HCT116 (cell line): ENCODE measurements around the gene ACSS1. TPM values are rescaled to one million over a fixed set of nuclear protein-coding genes. Genes with fewer than 3 reads are reported as not detected.

Experiments used
- ATAC-seq: fragments of 200-7000 bp; cut with Tn5 transposase; 2 replicates; pipeline ENCODE4 v1.9.1; 2020; ENCODE audit warnings: mild to moderate bottlenecking, moderate library complexity
- BruUV-seq: library from RNA; stranded (reverse); fragments of 400-500 nt; replicated peaks from 2 replicates; lab custom pipeline; 2021; lab: Mats Ljungman, UMichigan
- CTCF ChIA-PET: fragments of 300-600 bp; sonication (Branson Sonifier 250); formaldehyde crosslinking; loops from one replicate; lab custom pipeline; 2021; ENCODE audit warnings: antibody characterized with exemption; lab: Charles Lee
- POLR2A ChIA-PET: fragments of 300-600, 350-600 bp; sonication (Branson Sonifier 250); formaldehyde crosslinking; loops from one replicate; lab custom pipeline; 2021; ENCODE audit warnings: antibody characterized with exemption; lab: Charles Lee
- RAD21 ChIA-PET, 2 experiments: fragments of 300-600 bp; sonication (Branson Sonifier 250); formaldehyde crosslinking; loops; one replicate each; lab custom pipeline; 2023; ENCODE audit warnings: low total read pairs in 2 of 2; ENCODE audit not compliant: uncharacterized antibody in 2 of 2, unreplicated experiment in 2 of 2, low non-redundant PET in 1 of 2; lab: Charles Lee
- DNase-seq: peaks from one replicate; pipeline ENCODE4 v3.0.0-alpha.2; 2010; ENCODE audit warnings: low read depth, low spot score
- H2AFZ ChIP-seq: fragments of 200-600 bp; shearing (Covaris generic), sonication (generic); 2 replicates; pipeline ENCODE4 v1.6.1; 2017; ENCODE audit warnings: low read depth, mixed run types, mixed read lengths, antibody characterized with exemption, low read length; ENCODE audit not compliant: poor library complexity, severe bottlenecking
- H3K27ac ChIP-seq: 2 replicates; pipeline ENCODE4 v1.5.1; 2012; ENCODE audit warnings: low read depth, low read length
- H3K27me3 ChIP-seq: fragments of 200-600 bp; sonication (generic); 2 replicates; pipeline ENCODE4 v1.6.1; 2016; ENCODE audit warnings: mixed run types, low read length, mixed read lengths; ENCODE audit not compliant: insufficient read depth
- H3K36me3 ChIP-seq, 2 experiments: fragments of 200-500 bp in 1 of 2; fragments of 200-600 bp in 1 of 2; sonication (Bioruptor generic) in 1 of 2; sonication (generic) in 1 of 2; 2 replicates each; pipeline versions ENCODE4 v1.5.1 to v1.6.1; 2014 to 2016; ENCODE audit warnings: low read length in 2 of 2, inconsistent platforms in 1 of 2, mixed read lengths in 1 of 2, mixed run types in 1 of 2; ENCODE audit not compliant: insufficient read depth in 2 of 2, control insufficient read depth in 1 of 2
- H3K4me1 ChIP-seq, 2 experiments: fragments of 200-600 bp in 1 of 2; sonication (generic) in 1 of 2; 2 replicates each; pipeline versions ENCODE4 v1.5.1 to v1.6.1; 2012 to 2017; ENCODE audit warnings: low read length in 2 of 2, inconsistent platforms in 1 of 2, mild to moderate bottlenecking in 1 of 2, mixed read lengths in 1 of 2, mixed run types in 1 of 2, moderate library complexity in 1 of 2; ENCODE audit not compliant: insufficient read depth in 2 of 2, control insufficient read depth in 1 of 2
- H3K4me2 ChIP-seq: fragments of 200-600 bp; sonication (generic); 2 replicates; pipeline ENCODE4 v1.6.1; 2017; ENCODE audit warnings: mixed run types, low read length, mixed read lengths
- H3K4me3 ChIP-seq, 2 experiments: fragments of 200-600 bp in 1 of 2; sonication (generic) in 1 of 2; replicated peaks in 1 of 2; 2 replicates each; pipeline ENCODE4 v1.5.1; 2011 to 2016; ENCODE audit warnings: low read length in 2 of 2, control low read depth in 1 of 2, low read depth in 1 of 2, mild to moderate bottlenecking in 1 of 2, mixed read lengths in 1 of 2, mixed run types in 1 of 2
- H3K79me2 ChIP-seq: fragments of 200-600 bp; sonication (generic); 2 replicates; pipeline ENCODE4 v1.6.1; 2017; ENCODE audit warnings: mild to moderate bottlenecking, mixed run types, low read length, moderate library complexity, mixed read lengths; ENCODE audit not compliant: insufficient read depth
- H3K9ac ChIP-seq: fragments of 200-600 bp; sonication (generic); 2 replicates; pipeline ENCODE4 v1.6.1; 2016; ENCODE audit warnings: low read length, mixed read lengths
- H3K9me2 ChIP-seq: fragments of 200-600 bp; sonication (generic), shearing (Covaris generic); 2 replicates; pipeline ENCODE4 v1.6.1; 2017; ENCODE audit warnings: mixed run types, mild to moderate bottlenecking, moderate library complexity; ENCODE audit not compliant: insufficient read depth
- H3K9me3 ChIP-seq, 2 experiments: fragments of 200-500 bp in 1 of 2; fragments of 200-600 bp in 1 of 2; sonication (Bioruptor generic) in 1 of 2; sonication (generic) in 1 of 2; 2 replicates each; pipeline ENCODE4 v1.6.1; 2014 to 2017; ENCODE audit warnings: low read length in 2 of 2, mixed read lengths in 2 of 2, inconsistent platforms in 1 of 2, low read depth in 1 of 2, mild to moderate bottlenecking in 1 of 2, mixed run types in 1 of 2, moderate library complexity in 1 of 2; ENCODE audit not compliant: control insufficient read depth in 1 of 2, insufficient read depth in 1 of 2
- H4K20me1 ChIP-seq: fragments of 200-600 bp; sonication (generic), shearing (Covaris generic); 2 replicates; pipeline ENCODE4 v1.6.1; 2017; ENCODE audit warnings: mixed run types, mild to moderate bottlenecking, moderate library complexity; ENCODE audit not compliant: insufficient read depth
- ATF3 ChIP-seq: IDR thresholded peaks from 2 replicates; pipeline ENCODE4 v1.6.1; 2012
- CBX3 ChIP-seq: IDR thresholded peaks from 2 replicates; pipeline ENCODE4 v1.6.1; 2012; ENCODE audit warnings: low read depth
- CTCF ChIP-seq, 3 experiments: fragments of 200-600 bp in 1 of 3; sonication (generic) in 1 of 3; IDR thresholded peaks in 2 of 3; conservative IDR thresholded peaks in 1 of 3; 2 replicates each; pipeline ENCODE4 v1.5.1; 2012 to 2017; ENCODE audit warnings: low read depth in 2 of 3, low read length in 2 of 3, antibody characterized with exemption in 1 of 3, borderline replicate concordance in 1 of 3, control low read depth in 1 of 3, mild to moderate bottlenecking in 1 of 3, mixed read lengths in 1 of 3, mixed run types in 1 of 3, moderate library complexity in 1 of 3; ENCODE audit not compliant: insufficient read depth in 1 of 3
- EGR1 ChIP-seq: IDR thresholded peaks from 2 replicates; pipeline ENCODE4 v1.6.1; 2012; ENCODE audit warnings: low read depth
- ELF1 ChIP-seq: IDR thresholded peaks from 2 replicates; pipeline ENCODE4 v1.6.1; 2012; ENCODE audit warnings: low read depth, borderline replicate concordance
- EZH2 ChIP-seq: fragments of 200-600 bp; sonication (generic); IDR thresholded peaks from 2 replicates; pipeline ENCODE4 v1.6.1; 2017; ENCODE audit warnings: antibody characterized with exemption, mixed run types
- EZH2phosphoT487 ChIP-seq: fragments of 200-600 bp; IDR thresholded peaks from 2 replicates; pipeline ENCODE4 v1.6.1; 2018; ENCODE audit warnings: antibody characterized with exemption, borderline replicate concordance
- JUND ChIP-seq: IDR thresholded peaks from 2 replicates; pipeline ENCODE4 v1.6.1; 2012
- MAX ChIP-seq: IDR thresholded peaks from 2 replicates; pipeline ENCODE4 v1.6.1; 2012
- POLR2A ChIP-seq: IDR thresholded peaks from 2 replicates; pipeline ENCODE4 v1.7.0; 2011; ENCODE audit warnings: borderline replicate concordance; ENCODE audit not compliant: insufficient read depth, insufficient read length; ENCODE audit errors: extremely low read depth
- SP1 ChIP-seq: IDR thresholded peaks from 2 replicates; pipeline ENCODE4 v1.6.1; 2012; ENCODE audit warnings: low read depth
- SRF ChIP-seq: IDR thresholded peaks from 2 replicates; pipeline ENCODE4 v1.6.1; 2012; ENCODE audit warnings: low read depth
- TCF7L2 ChIP-seq: IDR thresholded peaks from 2 replicates; pipeline ENCODE4 v1.7.0; 2011; ENCODE audit warnings: borderline replicate concordance, inconsistent platforms; ENCODE audit not compliant: insufficient read depth, insufficient read length; ENCODE audit errors: extremely low read depth
- ZBTB33 ChIP-seq: IDR thresholded peaks from 2 replicates; pipeline ENCODE4 v1.6.1; 2011; ENCODE audit warnings: mild to moderate bottlenecking, low read length, moderate library complexity; ENCODE audit not compliant: insufficient replicate concordance; ENCODE audit errors: extremely low read depth
- ZFX ChIP-seq: fragments of 450-650 bp; IDR thresholded peaks from 2 replicates; pipeline ENCODE4 v1.6.1; 2017
- intact Hi-C: fragments of 100-400 bp; cut with micrococcal nuclease; formaldehyde crosslinking; loops from 2 replicates; pipeline ENCODE4 v1.10.0; 2022
- total RNA-seq: library from RNA; stranded (reverse); gene quantifications from one replicate; pipeline ENCODE4 v1.2.1, GENCODE V29; 2021; ENCODE audit not compliant: unreplicated experiment

The ACSS1 gene
- total RNA-seq, 1 experiment from 2014 or later = 0.27 TPM

GRCh38 chr20:25090492-25091429 lies 32.8 kb upstream of the ACSS1 start:
- peaks cover 5% of the 10 kb centered on the region; the same call in 1 of the 2 replicates for H3K27me3 ChIP-seq
- DNase-seq = no peak
- TF ChIP-seq ELF1 = no peak
- no peak for TF ChIP-seq JUND
- TF ChIP-seq EZH2phosphoT487 = no peak
- TF ChIP-seq EZH2 = no peak
- no peak for TF ChIP-seq EGR1
- TF ChIP-seq MAX = no peak
- no peaks in the 10 kb centered on the region for H3K9me2 ChIP-seq
- H3K36me3 ChIP-seq = no peaks in the 10 kb centered on the region
- no TSS peak for BruUV-seq
- H3K27ac ChIP-seq = no peak overlapping the region
- H3K9ac ChIP-seq = no peak overlapping the region
- ATAC-seq = no peak
- no peaks in the 10 kb centered on the region for H3K79me2 ChIP-seq
- RAD21 ChIA-PET = no interaction called here
- intact Hi-C loops = no loop called here
- no peak overlapping the region for H2AFZ ChIP-seq
- H3K9me3 ChIP-seq = no peaks in the 10 kb centered on the region
- H3K4me2 ChIP-seq = no peak overlapping the region
- CTCF ChIA-PET = no interaction called here
- POLR2A ChIA-PET = no interaction called here
- no peak overlapping the region for H3K4me3 ChIP-seq
- no peaks in the 10 kb centered on the region for H4K20me1 ChIP-seq
- H3K4me1 ChIP-seq = no peaks in the 10 kb centered on the region

- no peak for DNase-seq
- Histone ChIP-seq H3K4me2 (no peak overlapping the region), H3K9me2 (no peaks in the 10 kb centered on the region), H3K4me1 (no peaks in the 10 kb centered on the region), H3K36me3 (no peaks in the 10 kb centered on the region), H3K9ac (no peak overlapping the region), H4K20me1 (no peaks in the 10 kb centered on the region), H3K27ac (no peak overlapping the region), H3K9me3 (no peaks in the 10 kb centered on the region), H2AFZ (no peak overlapping the region), H3K79me2 (no peaks in the 10 kb centered on the region), H3K4me3 (no peak overlapping the region), H3K27me3 (peaks cover 5% of the 10 kb centered on the region; the same call in 1 of the 2 replicates)
- intact Hi-C loops = no loop called here
- CTCF ChIA-PET = no interaction called here
- no TSS peak for BruUV-seq
- RAD21 ChIA-PET = interaction anchor here in 1 of 2 experiments (0.7 kb wide), 1 partner anchor 89 kb away, joined by 3 read pairs; no protein-coding TSS in a partner anchor
- POLR2A ChIA-PET = no interaction called here
- no peak for ATAC-seq
- TF ChIP-seq SRF (no peak), POLR2A (no peak), CTCF (IDR thresholded peaks at IDR 0.05 in 2 of 3, conservative IDR thresholded peaks at IDR 0.05 in 1 of 3; ENCODE audit: borderline replicate concordance in 1 of 3, insufficient read depth in 1 of 3, low read depth in 2 of 3, low read length in 2 of 3) (no peak), CBX3 (no peak), MAX (no peak), ZFX (no peak), SP1 (no peak), TCF7L2 (no peak), EZH2 (no peak), ATF3 (no peak), JUND (no peak), EGR1 (no peak), ZBTB33 (no peak)
These were observed 31.7 kb upstream of the ACSS1 start for GRCh38 chr20:25089662-25090061.
